Breast epithelium (tissue), 3 donors: ENCODE measurements around the gene GSPT1.

Experiments used
- CTCF ChIP-seq, 3 donors: fragments of 450-650 bp; IDR thresholded peaks; one replicate each; pipeline ENCODE4 v1.5.1; 2016 to 2017; ENCODE audit warnings: antibody characterized with exemption in 3 of 3, mild to moderate bottlenecking in 3 of 3, moderate library complexity in 3 of 3
- POLR2A ChIP-seq: fragments of 450-650 bp; IDR thresholded peaks from one replicate; pipeline ENCODE4 v1.6.1; 2016; ENCODE audit warnings: antibody characterized with exemption, mild to moderate bottlenecking, moderate library complexity

GRCh38 chr16:11916524-11917285 lies 949 bp upstream of the GSPT1 start:
- TF ChIP-seq CTCF (IDR thresholded peaks at IDR 0.05): no peak
- no peak for TF ChIP-seq POLR2A
